SU-DHL-6 (cell line): ENCODE measurements around the gene MRAP2.

ENCODE experiments used
- H2AFZ ChIP-seq: fragments of 200-600 bp; sonication (generic); 2 replicates; pipeline ENCODE4 v1.6.1; 2014; ENCODE audit warnings: low read depth, mild to moderate bottlenecking, moderate library complexity, mixed read lengths, antibody characterized with exemption, low read length; ENCODE audit not compliant: severe bottlenecking
- H3F3A ChIP-seq: fragments of 200-600 bp; shearing (Covaris generic); 2 replicates; pipeline ENCODE4 v1.6.0; 2016; ENCODE audit warnings: antibody characterized with exemption, mild to moderate bottlenecking; ENCODE audit not compliant: insufficient read depth
- H3K27ac ChIP-seq: fragments of 200-600 bp; sonication (generic); 2 replicates; pipeline ENCODE4 v1.5.1; 2016; ENCODE audit warnings: low read depth, mild to moderate bottlenecking, low read length, moderate library complexity, mixed read lengths
- H3K27me3 ChIP-seq: fragments of 200-600 bp; sonication (generic), shearing (Covaris generic); 2 replicates; pipeline ENCODE4 v1.6.0; 2014; ENCODE audit warnings: mild to moderate bottlenecking, low read length
- H3K36me3 ChIP-seq: fragments of 200-600 bp; sonication (generic); 2 replicates; pipeline ENCODE4 v1.6.1; 2014; ENCODE audit warnings: mild to moderate bottlenecking, low read length, mixed read lengths
- H3K4me2 ChIP-seq: fragments of 300-600, 200-600 bp; shearing (Covaris generic), sonication (generic); 2 replicates; pipeline ENCODE4 v1.6.0; 2014; ENCODE audit warnings: low read length, low read depth, mild to moderate bottlenecking; ENCODE audit not compliant: poor library complexity, severe bottlenecking
- H3K4me3 ChIP-seq: fragments of 200-600 bp; sonication (generic); 2 replicates; pipeline ENCODE4 v1.5.1; 2014; ENCODE audit warnings: antibody characterized with exemption, low read length, mild to moderate bottlenecking, mixed read lengths; ENCODE audit not compliant: insufficient read depth, poor library complexity, severe bottlenecking
- H3K79me2 ChIP-seq: fragments of 200-600 bp; sonication (generic); 2 replicates; pipeline ENCODE4 v1.6.1; 2014; ENCODE audit warnings: mild to moderate bottlenecking, low read length, moderate library complexity; ENCODE audit not compliant: insufficient read depth
- H3K9ac ChIP-seq: fragments of 200-600 bp; sonication (generic); 2 replicates; pipeline ENCODE4 v1.7.0; 2014; ENCODE audit warnings: mild to moderate bottlenecking, low read length
- H3K9me2 ChIP-seq: fragments of 200-600 bp; sonication (generic); replicated peaks from 2 replicates; pipeline ENCODE4 v1.6.1; 2014; ENCODE audit warnings: low read length; ENCODE audit not compliant: insufficient read depth
- H3K9me3 ChIP-seq: fragments of 200-600 bp; sonication (generic); 2 replicates; pipeline ENCODE4 v1.6.1; 2014; ENCODE audit warnings: low read length, mixed read lengths; ENCODE audit not compliant: insufficient read depth
- H4K20me1 ChIP-seq: fragments of 200-600 bp; sonication (generic); 2 replicates; pipeline ENCODE4 v1.6.1; 2014; ENCODE audit warnings: low read depth, mild to moderate bottlenecking, antibody characterized with exemption, low read length, moderate library complexity, mixed read lengths
- CTCF ChIP-seq: fragments of 200-600 bp; sonication (generic); IDR thresholded peaks from one replicate; pipeline ENCODE4 v1.5.1; 2017; ENCODE audit warnings: antibody characterized with exemption, mild to moderate bottlenecking, low read length, moderate library complexity; ENCODE audit not compliant: insufficient read depth, poor library complexity, severe bottlenecking
- EZH2phosphoT487 ChIP-seq: fragments of 200-600 bp; sonication (generic), shearing (Covaris generic); conservative IDR thresholded peaks from 2 replicates; pipeline ENCODE4 v1.6.1; 2018; ENCODE audit warnings: mild to moderate bottlenecking, antibody characterized with exemption, low read length, moderate library complexity, mixed read lengths

MRAP2 gene

GRCh38 chr6:84050408-84050807 is 16.8 kb downstream of the MRAP2 start:
- Histone ChIP-seq H3K4me2 (no peak overlapping the region), H3K9me3 (no peaks in the 10 kb centered on the region), H3K9me2 (no peaks in the 10 kb centered on the region), H3K36me3 (no peaks in the 10 kb centered on the region), H3F3A (no peaks in the 10 kb centered on the region), H3K4me3 (no peak overlapping the region), H4K20me1 (no peaks in the 10 kb centered on the region), H3K27me3 (no peaks in the 10 kb centered on the region), H3K9ac (no peak overlapping the region), H2AFZ (no peak overlapping the region), H3K27ac (no peak overlapping the region), H3K79me2 (no peaks in the 10 kb centered on the region)
- TF ChIP-seq CTCF = no peak
- TF ChIP-seq EZH2phosphoT487 = no peak

DNA sequence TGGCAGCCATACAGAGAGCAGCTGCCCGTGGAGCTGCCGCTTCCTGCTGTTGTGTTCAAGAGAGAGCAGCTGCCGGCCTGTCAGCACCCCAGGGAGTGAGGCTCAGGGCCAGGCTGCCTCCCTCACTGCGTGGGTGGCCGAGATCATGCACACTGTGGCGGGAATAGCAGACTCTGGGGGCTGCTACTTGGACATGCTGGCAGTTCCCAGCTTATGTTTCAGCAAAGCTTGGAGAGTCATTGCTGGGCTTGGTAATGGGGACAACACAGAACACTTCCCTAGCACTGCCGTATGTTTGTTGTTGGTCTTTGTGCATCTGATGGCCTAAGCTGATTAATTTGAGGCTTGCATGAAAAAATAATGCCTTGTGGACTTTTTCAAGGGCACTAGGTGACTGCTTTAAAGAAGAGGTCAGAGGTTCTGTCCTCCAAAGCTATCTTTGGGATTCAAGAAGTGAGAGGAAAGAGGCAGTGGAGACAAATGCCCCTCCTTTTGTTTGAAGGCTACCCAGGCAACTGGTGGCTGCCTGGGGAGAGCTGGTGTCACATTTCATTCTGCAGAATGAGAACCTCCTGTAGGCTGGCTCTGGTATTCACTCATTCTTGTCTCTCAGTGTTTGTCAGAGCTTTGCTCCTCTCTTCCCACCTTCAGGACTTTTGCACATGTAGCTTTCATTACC is 18.8 kb downstream of the MRAP2 start:
- Histone ChIP-seq H3F3A (no peaks in the 10 kb centered on the region), H3K9me2 (no peaks in the 10 kb centered on the region), H3K27ac (no peak overlapping the region), H3K9me3 (no peaks in the 10 kb centered on the region), H3K4me2 (no peak overlapping the region), H4K20me1 (no peaks in the 10 kb centered on the region), H2AFZ (no peak overlapping the region), H3K79me2 (no peaks in the 10 kb centered on the region), H3K27me3 (no peaks in the 10 kb centered on the region), H3K9ac (no peak overlapping the region), H3K4me3 (no peak overlapping the region), H3K36me3 (no peaks in the 10 kb centered on the region)
- TF ChIP-seq EZH2phosphoT487 (no peak), CTCF (no peak)

GRCh38 chr6:84052883-84053241 is 19.3 kb downstream of the MRAP2 start:
- Histone ChIP-seq H3K27ac (no peak overlapping the region), H3K4me2 (no peak overlapping the region), H3K9me3 (no peaks in the 10 kb centered on the region), H2AFZ (no peak overlapping the region), H3K9ac (no peak overlapping the region), H3K9me2 (no peaks in the 10 kb centered on the region), H3F3A (no peaks in the 10 kb centered on the region), H3K36me3 (no peaks in the 10 kb centered on the region), H4K20me1 (no peaks in the 10 kb centered on the region), H3K79me2 (no peaks in the 10 kb centered on the region), H3K4me3 (no peak overlapping the region), H3K27me3 (no peaks in the 10 kb centered on the region)
- TF ChIP-seq EZH2phosphoT487 = no peak
- TF ChIP-seq CTCF = no peak
